Measurements from ENCODE around the gene NFASC.

DNA sequence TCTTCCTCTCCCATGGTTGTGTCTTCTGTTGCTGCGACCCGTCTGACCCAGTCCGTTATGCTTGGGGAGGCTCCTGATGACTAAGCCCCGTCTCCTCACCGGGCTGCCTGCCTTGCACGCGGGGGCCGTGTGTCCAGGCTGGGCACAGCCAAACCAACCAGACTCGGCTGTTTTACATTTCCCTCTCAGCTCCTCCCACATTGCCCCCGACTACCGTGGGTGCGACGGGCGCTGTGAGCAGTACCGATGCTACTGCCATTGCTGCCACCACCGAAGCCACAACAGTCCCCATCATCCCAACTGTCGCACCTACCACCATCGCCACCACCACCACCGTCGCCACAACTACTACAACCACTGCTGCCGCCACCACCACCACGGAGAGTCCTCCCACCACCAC, 126.3 kb downstream of the NFASC start:
- no peak for TF ChIP-seq ZNF747 (tag by site-specific recombination; IDR thresholded peaks at IDR 0.05)
- no peak for TF ChIP-seq ZBTB20 (tag by site-specific recombination; IDR thresholded peaks at IDR 0.05)
- TF ChIP-seq, protein P1, sequence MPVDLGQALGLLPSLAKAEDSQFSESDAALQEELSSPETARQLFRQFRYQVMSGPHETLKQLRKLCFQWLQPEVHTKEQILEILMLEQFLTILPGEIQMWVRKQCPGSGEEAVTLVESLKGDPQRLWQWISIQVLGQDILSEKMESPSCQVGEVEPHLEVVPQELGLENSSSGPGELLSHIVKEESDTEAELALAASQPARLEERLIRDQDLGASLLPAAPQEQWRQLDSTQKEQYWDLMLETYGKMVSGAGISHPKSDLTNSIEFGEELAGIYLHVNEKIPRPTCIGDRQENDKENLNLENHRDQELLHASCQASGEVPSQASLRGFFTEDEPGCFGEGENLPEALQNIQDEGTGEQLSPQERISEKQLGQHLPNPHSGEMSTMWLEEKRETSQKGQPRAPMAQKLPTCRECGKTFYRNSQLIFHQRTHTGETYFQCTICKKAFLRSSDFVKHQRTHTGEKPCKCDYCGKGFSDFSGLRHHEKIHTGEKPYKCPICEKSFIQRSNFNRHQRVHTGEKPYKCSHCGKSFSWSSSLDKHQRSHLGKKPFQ (tag by site-specific recombination; IDR thresholded peaks at IDR 0.05) = no peak
- TF ChIP-seq, protein P2, sequence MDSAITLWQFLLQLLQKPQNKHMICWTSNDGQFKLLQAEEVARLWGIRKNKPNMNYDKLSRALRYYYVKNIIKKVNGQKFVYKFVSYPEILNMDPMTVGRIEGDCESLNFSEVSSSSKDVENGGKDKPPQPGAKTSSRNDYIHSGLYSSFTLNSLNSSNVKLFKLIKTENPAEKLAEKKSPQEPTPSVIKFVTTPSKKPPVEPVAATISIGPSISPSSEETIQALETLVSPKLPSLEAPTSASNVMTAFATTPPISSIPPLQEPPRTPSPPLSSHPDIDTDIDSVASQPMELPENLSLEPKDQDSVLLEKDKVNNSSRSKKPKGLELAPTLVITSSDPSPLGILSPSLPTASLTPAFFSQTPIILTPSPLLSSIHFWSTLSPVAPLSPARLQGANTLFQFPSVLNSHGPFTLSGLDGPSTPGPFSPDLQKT (IDR thresholded peaks at IDR 0.05; ENCODE audit: borderline replicate concordance, low read depth, low read length) = no peak
- TF ChIP-seq RBAK (tag by site-specific recombination; IDR thresholded peaks at IDR 0.05) = no peak
- TF ChIP-seq, protein P3, sequence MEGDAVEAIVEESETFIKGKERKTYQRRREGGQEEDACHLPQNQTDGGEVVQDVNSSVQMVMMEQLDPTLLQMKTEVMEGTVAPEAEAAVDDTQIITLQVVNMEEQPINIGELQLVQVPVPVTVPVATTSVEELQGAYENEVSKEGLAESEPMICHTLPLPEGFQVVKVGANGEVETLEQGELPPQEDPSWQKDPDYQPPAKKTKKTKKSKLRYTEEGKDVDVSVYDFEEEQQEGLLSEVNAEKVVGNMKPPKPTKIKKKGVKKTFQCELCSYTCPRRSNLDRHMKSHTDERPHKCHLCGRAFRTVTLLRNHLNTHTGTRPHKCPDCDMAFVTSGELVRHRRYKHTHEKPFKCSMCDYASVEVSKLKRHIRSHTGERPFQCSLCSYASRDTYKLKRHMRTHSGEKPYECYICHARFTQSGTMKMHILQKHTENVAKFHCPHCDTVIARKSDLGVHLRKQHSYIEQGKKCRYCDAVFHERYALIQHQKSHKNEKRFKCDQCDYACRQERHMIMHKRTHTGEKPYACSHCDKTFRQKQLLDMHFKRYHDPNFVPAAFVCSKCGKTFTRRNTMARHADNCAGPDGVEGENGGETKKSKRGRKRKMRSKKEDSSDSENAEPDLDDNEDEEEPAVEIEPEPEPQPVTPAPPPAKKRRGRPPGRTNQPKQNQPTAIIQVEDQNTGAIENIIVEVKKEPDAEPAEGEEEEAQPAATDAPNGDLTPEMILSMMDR (tag by site-specific recombination; IDR thresholded peaks at IDR 0.05) = no peak
- TF ChIP-seq ZNF138 (tag by site-specific recombination; IDR thresholded peaks at IDR 0.05; ENCODE audit: borderline replicate concordance) = no peak
- TF ChIP-seq, protein P4, sequence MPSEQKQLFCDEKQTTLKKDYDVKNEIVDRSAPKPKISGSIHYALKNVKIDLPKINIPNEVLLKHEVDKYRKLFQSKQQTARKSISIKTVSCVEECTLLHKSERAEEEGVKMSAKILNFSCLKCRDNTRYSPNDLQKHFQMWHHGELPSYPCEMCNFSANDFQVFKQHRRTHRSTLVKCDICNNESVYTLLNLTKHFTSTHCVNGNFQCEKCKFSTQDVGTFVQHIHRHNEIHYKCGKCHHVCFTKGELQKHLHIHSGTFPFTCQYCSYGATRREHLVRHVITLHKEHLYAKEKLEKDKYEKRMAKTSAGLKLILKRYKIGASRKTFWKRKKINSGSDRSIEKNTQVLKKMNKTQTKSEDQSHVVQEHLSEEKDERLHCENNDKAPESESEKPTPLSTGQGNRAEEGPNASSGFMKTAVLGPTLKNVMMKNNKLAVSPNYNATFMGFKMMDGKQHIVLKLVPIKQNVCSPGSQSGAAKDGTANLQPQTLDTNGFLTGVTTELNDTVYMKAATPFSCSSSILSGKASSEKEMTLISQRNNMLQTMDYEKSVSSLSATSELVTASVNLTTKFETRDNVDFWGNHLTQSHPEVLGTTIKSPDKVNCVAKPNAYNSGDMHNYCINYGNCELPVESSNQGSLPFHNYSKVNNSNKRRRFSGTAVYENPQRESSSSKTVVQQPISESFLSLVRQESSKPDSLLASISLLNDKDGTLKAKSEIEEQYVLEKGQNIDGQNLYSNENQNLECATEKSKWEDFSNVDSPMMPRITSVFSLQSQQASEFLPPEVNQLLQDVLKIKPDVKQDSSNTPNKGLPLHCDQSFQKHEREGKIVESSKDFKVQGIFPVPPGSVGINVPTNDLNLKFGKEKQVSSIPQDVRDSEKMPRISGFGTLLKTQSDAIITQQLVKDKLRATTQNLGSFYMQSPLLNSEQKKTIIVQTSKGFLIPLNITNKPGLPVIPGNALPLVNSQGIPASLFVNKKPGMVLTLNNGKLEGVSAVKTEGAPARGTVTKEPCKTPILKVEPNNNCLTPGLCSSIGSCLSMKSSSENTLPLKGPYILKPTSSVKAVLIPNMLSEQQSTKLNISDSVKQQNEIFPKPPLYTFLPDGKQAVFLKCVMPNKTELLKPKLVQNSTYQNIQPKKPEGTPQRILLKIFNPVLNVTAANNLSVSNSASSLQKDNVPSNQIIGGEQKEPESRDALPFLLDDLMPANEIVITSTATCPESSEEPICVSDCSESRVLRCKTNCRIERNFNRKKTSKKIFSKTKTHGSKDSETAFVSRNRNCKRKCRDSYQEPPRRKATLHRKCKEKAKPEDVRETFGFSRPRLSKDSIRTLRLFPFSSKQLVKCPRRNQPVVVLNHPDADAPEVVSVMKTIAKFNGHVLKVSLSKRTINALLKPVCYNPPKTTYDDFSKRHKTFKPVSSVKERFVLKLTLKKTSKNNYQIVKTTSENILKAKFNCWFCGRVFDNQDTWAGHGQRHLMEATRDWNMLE (tag by site-specific recombination; conservative IDR thresholded peaks at IDR 0.05; ENCODE audit: low read depth) = no peak
- TF ChIP-seq, protein P5, sequence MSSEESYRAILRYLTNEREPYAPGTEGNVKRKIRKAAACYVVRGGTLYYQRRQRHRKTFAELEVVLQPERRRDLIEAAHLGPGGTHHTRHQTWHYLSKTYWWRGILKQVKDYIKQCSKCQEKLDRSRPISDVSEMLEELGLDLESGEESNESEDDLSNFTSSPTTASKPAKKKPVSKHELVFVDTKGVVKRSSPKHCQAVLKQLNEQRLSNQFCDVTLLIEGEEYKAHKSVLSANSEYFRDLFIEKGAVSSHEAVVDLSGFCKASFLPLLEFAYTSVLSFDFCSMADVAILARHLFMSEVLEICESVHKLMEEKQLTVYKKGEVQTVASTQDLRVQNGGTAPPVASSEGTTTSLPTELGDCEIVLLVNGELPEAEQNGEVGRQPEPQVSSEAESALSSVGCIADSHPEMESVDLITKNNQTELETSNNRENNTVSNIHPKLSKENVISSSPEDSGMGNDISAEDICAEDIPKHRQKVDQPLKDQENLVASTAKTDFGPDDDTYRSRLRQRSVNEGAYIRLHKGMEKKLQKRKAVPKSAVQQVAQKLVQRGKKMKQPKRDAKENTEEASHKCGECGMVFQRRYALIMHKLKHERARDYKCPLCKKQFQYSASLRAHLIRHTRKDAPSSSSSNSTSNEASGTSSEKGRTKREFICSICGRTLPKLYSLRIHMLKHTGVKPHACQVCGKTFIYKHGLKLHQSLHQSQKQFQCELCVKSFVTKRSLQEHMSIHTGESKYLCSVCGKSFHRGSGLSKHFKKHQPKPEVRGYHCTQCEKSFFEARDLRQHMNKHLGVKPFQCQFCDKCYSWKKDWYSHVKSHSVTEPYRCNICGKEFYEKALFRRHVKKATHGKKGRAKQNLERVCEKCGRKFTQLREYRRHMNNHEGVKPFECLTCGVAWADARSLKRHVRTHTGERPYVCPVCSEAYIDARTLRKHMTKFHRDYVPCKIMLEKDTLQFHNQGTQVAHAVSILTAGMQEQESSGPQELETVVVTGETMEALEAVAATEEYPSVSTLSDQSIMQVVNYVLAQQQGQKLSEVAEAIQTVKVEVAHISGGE (tag by site-specific recombination; conservative IDR thresholded peaks at IDR 0.05; ENCODE audit: low read depth) = no peak
- no peak for TF ChIP-seq SETDB1 (IDR thresholded peaks at IDR 0.05; ENCODE audit: insufficient read length, low read length)
- TF ChIP-seq, protein P6, sequence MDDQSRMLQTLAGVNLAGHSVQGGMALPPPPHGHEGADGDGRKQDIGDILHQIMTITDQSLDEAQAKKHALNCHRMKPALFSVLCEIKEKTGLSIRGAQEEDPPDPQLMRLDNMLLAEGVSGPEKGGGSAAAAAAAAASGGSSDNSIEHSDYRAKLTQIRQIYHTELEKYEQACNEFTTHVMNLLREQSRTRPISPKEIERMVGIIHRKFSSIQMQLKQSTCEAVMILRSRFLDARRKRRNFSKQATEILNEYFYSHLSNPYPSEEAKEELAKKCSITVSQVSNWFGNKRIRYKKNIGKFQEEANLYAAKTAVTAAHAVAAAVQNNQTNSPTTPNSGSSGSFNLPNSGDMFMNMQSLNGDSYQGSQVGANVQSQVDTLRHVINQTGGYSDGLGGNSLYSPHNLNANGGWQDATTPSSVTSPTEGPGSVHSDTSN (CRISPR knock-in tag; IDR thresholded peaks at IDR 0.05) = no peak
- TF ChIP-seq, protein P7, sequence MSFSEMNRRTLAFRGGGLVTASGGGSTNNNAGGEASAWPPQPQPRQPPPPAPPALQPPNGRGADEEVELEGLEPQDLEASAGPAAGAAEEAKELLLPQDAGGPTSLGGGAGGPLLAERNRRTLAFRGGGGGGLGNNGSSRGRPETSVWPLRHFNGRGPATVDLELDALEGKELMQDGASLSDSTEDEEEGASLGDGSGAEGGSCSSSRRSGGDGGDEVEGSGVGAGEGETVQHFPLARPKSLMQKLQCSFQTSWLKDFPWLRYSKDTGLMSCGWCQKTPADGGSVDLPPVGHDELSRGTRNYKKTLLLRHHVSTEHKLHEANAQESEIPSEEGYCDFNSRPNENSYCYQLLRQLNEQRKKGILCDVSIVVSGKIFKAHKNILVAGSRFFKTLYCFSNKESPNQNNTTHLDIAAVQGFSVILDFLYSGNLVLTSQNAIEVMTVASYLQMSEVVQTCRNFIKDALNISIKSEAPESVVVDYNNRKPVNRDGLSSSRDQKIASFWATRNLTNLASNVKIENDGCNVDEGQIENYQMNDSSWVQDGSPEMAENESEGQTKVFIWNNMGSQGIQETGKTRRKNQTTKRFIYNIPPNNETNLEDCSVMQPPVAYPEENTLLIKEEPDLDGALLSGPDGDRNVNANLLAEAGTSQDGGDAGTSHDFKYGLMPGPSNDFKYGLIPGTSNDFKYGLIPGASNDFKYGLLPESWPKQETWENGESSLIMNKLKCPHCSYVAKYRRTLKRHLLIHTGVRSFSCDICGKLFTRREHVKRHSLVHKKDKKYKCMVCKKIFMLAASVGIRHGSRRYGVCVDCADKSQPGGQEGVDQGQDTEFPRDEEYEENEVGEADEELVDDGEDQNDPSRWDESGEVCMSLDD (tag by site-specific recombination; IDR thresholded peaks at IDR 0.05) = no peak
- no peak for TF ChIP-seq YY1 (tag by site-specific recombination; IDR thresholded peaks at IDR 0.05)
